Osteocyte (in vitro differentiated cells): ENCODE results near the gene SNX13. TPM values are rescaled to one million over a fixed set of nuclear protein-coding genes. Genes with fewer than 3 reads are reported as not detected.
A peak's percentile ranks its signal among the peaks of the same experiment; 100 is the strongest.

ENCODE experiments used
- DNase-seq: peaks from one replicate; pipeline ENCODE4 v3.0.0; 2021; ENCODE audit warnings: mixed read lengths; ENCODE audit not compliant: unreplicated experiment; ENCODE audit errors: extremely low spot score
- H3K27ac Mint-ChIP-seq: one replicate; pipeline ENCODE4 v1.8.0; 2021; ENCODE audit warnings: mild to moderate bottlenecking, mixed read lengths; ENCODE audit not compliant: unreplicated experiment
- H3K27me3 Mint-ChIP-seq: one replicate; pipeline ENCODE4 v1.8.0; 2021; ENCODE audit warnings: mixed read lengths; ENCODE audit not compliant: unreplicated experiment
- H3K36me3 Mint-ChIP-seq: one replicate; pipeline ENCODE4 v1.8.0; 2021; ENCODE audit warnings: mixed read lengths; ENCODE audit not compliant: unreplicated experiment
- H3K4me1 Mint-ChIP-seq: one replicate; pipeline ENCODE4 v1.8.0; 2021; ENCODE audit warnings: mixed read lengths; ENCODE audit not compliant: unreplicated experiment
- H3K4me3 Mint-ChIP-seq: one replicate; pipeline ENCODE4 v1.8.0; 2021; ENCODE audit warnings: mild to moderate bottlenecking, moderate library complexity, mixed read lengths; ENCODE audit not compliant: unreplicated experiment
- H3K9me3 Mint-ChIP-seq: one replicate; pipeline ENCODE4 v1.8.0; 2021; ENCODE audit warnings: mixed read lengths; ENCODE audit not compliant: unreplicated experiment
- long read RNA-seq: library from polyadenylated mRNA; unstranded; transcript quantifications from one replicate; pipeline ENCODE4 v2.0.0, GENCODE V29; 2021
- total RNA-seq: library from RNA; stranded (reverse); gene quantifications from 2 replicates; pipeline ENCODE4 v1.2.1, GENCODE V29; 2021
- TF ChIP-seq, protein P1 (sequence below): fragments of 200-600 bp; sonication (generic); IDR thresholded peaks from 2 replicates; pipeline ENCODE4 v1.5.0; 2021; ENCODE audit warnings: antibody characterized with exemption, mild to moderate bottlenecking, moderate library complexity

The SNX13 gene, protein sequence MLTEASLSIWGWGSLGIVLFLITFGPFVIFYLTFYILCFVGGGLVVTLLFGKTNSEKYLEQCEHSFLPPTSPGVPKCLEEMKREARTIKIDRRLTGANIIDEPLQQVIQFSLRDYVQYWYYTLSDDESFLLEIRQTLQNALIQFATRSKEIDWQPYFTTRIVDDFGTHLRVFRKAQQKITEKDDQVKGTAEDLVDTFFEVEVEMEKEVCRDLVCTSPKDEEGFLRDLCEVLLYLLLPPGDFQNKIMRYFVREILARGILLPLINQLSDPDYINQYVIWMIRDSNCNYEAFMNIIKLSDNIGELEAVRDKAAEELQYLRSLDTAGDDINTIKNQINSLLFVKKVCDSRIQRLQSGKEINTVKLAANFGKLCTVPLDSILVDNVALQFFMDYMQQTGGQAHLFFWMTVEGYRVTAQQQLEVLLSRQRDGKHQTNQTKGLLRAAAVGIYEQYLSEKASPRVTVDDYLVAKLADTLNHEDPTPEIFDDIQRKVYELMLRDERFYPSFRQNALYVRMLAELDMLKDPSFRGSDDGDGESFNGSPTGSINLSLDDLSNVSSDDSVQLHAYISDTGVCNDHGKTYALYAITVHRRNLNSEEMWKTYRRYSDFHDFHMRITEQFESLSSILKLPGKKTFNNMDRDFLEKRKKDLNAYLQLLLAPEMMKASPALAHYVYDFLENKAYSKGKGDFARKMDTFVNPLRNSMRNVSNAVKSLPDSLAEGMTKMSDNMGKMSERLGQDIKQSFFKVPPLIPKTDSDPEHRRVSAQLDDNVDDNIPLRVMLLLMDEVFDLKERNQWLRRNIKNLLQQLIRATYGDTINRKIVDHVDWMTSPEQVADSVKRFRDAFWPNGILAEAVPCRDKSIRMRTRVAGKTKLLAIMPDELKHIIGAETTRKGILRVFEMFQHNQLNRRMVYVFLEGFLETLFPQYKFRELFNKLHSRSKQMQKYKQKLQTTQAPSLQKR
- 48.7 and 49.5 TPM in 2 replicates for total RNA-seq
- long read RNA-seq, full-length matches to known transcripts: 55 of 172 reads
- long read RNA-seq, partial matches to known transcripts: 93 of 172 reads
- long read RNA-seq, other reads (novel, unspliced or antisense): 24 of 172 reads

DNA sequence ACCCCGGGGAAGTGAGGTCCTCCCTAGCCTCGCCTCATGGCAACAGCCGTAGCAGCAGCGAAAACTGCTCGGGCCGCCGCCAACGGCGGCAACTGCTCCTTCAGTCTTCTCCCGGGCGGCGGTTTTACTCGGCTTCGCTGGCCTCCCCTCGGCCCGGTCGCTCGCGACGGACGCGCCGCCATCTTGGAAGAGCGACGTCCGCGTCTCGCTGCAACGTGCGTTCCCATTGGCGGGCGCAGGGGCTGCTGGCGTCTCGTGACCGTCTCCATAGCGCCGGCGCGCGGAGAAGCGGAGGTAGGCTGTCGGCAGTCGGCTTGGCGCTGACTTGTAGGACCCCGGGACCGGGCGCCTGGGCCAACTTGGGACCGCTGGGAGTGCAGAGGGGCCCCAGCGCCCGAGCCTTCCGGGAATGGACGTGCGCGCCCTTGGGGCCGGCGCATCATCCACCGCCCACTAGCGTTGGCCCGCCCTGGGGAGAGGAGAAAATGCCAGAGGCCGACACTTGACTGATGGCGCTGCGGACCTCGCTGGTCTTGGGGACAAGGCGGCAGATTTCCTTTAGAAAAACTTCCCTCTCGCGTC, at the start of gene SNX13:
TSS of gene SNX13 (minus strand) at position 193 of the 582 bp plus-strand sequence. CDS start 199 bp downstream, outside the sequence.
- Mint-ChIP-seq H3K36me3 (peaks cover 4% of the 10 kb centered on the region), H3K9me3 (no peaks in the 10 kb centered on the region), H3K4me1 (peaks cover 29% of the 10 kb centered on the region), H3K4me3 (peak within 1 kb of the TSS; percentile 98), H3K27ac (peak within 1 kb of the TSS; percentile 99), H3K27me3 (no peaks in the 10 kb centered on the region)
- TF ChIP-seq, protein P1, sequence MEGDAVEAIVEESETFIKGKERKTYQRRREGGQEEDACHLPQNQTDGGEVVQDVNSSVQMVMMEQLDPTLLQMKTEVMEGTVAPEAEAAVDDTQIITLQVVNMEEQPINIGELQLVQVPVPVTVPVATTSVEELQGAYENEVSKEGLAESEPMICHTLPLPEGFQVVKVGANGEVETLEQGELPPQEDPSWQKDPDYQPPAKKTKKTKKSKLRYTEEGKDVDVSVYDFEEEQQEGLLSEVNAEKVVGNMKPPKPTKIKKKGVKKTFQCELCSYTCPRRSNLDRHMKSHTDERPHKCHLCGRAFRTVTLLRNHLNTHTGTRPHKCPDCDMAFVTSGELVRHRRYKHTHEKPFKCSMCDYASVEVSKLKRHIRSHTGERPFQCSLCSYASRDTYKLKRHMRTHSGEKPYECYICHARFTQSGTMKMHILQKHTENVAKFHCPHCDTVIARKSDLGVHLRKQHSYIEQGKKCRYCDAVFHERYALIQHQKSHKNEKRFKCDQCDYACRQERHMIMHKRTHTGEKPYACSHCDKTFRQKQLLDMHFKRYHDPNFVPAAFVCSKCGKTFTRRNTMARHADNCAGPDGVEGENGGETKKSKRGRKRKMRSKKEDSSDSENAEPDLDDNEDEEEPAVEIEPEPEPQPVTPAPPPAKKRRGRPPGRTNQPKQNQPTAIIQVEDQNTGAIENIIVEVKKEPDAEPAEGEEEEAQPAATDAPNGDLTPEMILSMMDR: peak; percentile 44
- DNase-seq: peak; percentile 97

DNA sequence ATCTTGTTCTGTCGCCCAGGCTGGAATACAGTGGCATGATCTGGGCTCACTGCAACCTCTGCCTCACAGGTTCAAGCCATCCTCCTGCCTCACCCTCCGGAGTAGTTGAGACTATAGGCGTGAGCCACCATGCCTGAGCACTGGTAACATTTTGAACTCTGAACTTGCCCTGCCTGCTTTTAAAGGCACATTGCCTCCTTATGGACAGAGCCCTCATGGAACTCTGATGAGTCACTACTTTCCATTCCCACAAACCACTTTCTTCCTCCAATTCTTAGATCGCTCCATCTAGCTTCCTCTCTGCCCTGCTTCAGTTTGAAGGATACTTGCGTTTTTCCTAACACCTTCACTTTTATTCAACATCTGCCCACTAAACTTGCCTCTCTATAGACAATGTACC, 49.3 kb upstream of the SNX13 start:
- H3K27ac Mint-ChIP-seq: no peak overlapping the region
- no peaks in the 10 kb centered on the region for H3K36me3 Mint-ChIP-seq
- no peaks in the 10 kb centered on the region for H3K27me3 Mint-ChIP-seq
- no peak for DNase-seq
- H3K9me3 Mint-ChIP-seq: no peaks in the 10 kb centered on the region
- H3K4me1 Mint-ChIP-seq: peaks cover 4% of the 10 kb centered on the region
- H3K4me3 Mint-ChIP-seq: no peak overlapping the region
- TF ChIP-seq, protein P1: no peak

GRCh38 chr7:17988858-17989257, 48.6 kb upstream of the SNX13 start:
- Mint-ChIP-seq H3K27ac (no peak overlapping the region), H3K4me3 (no peak overlapping the region), H3K9me3 (no peaks in the 10 kb centered on the region), H3K36me3 (no peaks in the 10 kb centered on the region), H3K27me3 (no peaks in the 10 kb centered on the region), H3K4me1 (peaks cover 4% of the 10 kb centered on the region)
- DNase-seq: no peak
- TF ChIP-seq, protein P1: no peak

- DNase-seq: no peak
- H3K9me3 Mint-ChIP-seq: no peaks in the 10 kb centered on the region
- no peak overlapping the region for H3K27ac Mint-ChIP-seq
- H3K4me3 Mint-ChIP-seq: no peak overlapping the region
- H3K36me3 Mint-ChIP-seq: no peaks in the 10 kb centered on the region
- TF ChIP-seq, protein P1: no peak
- peaks cover 4% of the 10 kb centered on the region for H3K4me1 Mint-ChIP-seq
- no peaks in the 10 kb centered on the region for H3K27me3 Mint-ChIP-seq
These were observed 47.8 kb upstream of the SNX13 start for GRCh38 chr7:17988141-17988540.
